Activated T-helper 1 cell treated with Interleukin-2 at 50 U/mL for 16 hours (primary cell): Measurements from ENCODE around the gene ICA1.
"Not testable (repeated sequence)": the region's sequence is repeated elsewhere in the genome, so short reads cannot be mapped to it uniquely, and the experiment has no call there.

Source experiments
- DNase-seq: peaks from one replicate; pipeline ENCODE4 v3.0.0-alpha.2; 2020; ENCODE audit warnings: low read depth

ICA1 gene

DNA sequence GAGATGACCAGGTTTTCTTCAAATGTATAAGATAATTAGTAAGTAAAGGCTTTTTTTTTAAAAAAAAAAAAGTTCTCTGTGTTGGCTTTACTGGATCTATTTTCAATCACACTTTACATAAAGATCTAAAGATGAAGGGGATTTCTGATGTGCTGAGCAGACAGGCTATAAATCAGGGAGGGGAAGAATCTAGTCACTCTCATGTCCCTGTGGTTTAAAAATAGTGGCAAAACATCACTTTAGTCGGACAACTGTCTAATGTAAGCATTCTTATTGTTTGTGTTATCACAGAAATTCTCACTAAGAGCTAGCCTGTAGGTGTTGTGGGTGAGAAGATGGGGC, 132.7 kb downstream of the ICA1 start:
- no peak for DNase-seq

DNA sequence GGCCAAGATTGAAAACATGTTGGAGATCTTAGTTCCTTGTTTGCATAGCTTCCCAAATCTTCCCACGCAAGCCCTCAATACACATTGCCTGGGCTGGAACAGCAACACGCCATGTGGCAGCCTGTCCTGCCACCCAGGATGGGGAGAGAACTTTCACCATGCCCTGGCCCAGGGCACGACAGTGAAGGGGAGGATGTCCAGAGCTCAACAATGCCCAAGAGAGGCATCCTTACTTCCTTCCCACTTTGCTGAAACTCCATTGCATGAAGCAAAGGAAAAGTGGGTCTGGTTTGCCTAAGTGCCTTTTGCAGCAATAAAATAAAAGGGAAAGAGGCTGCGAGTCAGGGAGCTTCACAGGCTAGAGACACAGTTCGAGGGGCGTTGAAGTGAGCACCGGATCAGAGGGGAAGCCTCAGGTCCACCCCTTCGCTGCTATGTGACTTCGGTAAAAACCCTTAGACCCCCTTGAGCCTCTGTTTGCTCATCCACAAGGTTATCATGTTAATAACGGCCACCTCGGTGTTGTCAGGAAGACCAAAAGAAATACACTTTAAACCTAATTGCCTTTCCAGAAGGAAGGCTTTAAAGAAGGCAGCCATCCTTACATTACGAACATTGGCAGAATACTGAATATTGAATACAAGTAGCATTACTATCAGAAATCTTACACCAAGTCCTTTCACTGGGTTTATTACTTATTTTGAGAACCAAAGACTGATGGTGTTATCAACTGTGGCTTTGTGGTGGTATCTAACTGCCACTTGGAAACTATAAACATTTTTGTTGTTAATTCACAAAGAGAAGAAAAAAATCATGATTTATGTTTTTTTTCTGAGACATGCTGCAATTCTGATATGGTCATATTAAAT, 133.3 kb downstream of the ICA1 start:
- DNase-seq = no peak

DNA sequence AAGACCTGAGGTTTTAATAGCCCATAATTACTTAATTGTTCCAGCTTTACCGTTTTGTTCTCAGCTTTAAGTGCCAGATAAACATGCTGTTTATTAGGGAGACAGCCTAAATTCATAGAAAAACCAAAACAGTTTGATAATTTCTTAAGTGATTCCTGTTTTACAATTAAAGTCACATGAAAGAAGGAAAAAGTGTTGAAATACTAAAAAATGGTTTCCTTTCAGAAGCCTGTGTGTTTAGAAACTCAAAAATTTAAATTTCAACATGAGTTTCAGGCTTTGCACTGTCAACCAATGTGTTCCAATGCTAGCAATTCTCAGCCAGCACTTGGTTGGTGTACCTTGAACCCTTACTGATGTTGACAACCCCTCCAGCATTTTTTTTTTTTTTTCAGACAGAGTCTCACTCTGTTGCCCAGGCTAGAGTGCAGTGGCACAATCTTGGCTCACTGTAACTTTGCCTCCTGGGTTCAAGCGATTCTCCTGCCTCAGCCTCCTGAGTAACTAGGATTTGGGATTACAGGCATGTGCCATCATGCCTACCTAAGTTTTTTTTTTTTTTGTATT, 135.3 kb downstream of the ICA1 start:
- no peak for DNase-seq

DNA sequence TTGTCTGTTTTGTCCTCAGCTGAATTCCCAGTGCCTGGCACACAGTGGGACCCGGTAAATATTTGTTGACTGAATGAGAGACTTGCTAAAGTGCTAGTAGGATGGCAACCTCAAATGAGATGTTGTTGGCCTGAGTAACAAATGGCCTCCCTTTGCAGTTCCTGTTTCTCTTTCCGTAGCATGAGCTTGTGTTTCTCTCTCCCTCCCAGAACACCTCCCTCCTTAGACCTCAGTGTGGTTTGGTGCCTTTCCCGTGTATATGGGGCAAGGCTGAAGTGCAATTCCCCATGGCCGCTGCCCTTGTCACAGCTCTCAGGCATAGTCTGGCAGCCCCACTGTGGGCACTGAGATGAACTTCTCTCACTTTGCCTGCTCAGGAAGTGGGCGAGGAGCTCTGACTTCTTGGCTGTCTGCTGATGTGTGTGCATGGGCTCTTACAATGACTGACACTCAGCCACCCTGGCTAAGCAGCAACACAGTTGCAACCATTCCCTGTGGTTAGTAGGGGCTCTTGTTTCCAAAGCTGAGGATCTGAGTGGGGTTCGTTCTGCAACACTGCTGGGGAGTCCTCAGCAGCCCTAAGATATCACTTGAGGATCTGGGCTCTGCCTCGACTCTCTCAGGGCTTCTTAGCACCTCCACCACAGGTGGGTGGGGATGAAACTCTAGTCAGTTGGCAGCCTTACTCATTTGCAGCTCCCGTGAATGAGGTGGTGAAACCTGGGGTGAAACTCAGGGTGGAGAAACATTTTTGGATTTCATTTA, 136.1 kb downstream of the ICA1 start:
- peak; percentile 66 for DNase-seq

DNA sequence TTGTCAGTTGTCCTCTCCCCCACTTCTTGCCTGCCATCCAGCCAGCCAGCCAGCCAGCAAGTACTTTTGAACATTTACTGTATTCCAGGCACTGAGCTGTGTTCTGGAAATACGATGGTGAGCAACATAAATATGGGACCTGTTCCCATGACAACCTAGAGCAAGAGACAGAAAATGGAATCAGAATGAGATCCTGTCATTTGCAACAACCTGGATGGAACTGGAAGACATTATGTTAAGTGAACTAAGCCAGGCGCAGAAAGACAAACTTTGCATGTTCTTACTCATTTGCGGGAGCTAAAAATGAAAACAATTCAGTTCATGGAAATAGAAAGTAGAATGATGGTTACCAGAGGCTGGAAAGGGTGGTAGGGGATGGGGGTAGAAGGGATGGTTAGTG, 140.7 kb downstream of the ICA1 start:
- no peak for DNase-seq

DNA sequence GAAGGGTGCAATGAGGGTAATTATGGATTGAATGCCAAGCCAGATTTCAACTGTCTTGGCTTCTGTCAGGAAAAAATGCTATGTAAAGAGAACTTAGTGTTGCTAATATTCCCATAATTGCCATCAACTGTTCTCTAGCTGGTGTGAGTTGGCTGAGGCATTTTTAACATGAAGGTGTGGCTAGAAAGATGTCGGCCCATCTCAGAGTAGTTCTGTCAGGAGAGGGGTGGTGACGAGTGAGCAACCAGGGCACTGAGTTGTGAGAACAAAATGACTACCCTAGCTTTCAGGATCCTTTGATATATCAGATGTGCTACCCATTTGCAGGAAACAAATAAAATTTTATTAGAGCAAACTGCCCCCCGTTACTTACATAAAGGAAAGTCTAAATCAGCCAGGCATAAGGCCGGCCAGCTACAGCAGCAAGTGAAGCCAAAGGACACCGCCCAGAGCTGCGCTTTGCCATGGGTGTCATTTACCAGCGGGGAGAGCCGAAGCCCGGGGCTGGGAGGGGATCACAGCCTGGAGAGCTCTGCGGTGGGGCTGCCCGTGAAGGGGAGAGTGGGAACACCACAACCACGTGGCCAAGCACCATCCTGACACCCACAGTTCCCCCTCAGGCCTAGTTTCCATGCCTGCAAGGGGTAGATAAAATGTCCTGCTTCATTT, 141.4 kb downstream of the ICA1 start:
- no peak for DNase-seq

DNA sequence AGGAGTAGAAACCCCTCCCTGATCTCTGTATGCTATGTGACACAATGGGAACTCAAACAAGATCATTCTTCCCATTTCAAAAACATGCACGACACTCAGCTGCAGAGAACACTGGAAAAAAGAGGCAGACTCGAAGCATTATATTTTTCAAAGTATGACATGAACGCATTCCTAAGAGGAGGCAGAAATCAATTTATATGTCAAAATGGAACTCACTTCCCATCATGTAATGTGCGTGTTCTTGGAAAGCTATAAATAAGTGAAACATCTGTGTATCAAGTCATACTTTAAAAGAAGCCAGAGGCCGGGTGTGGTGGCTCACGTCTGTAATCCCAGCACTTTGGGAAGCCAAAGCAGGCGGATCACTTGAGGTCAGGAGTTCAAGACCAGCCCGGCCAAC, 142.7 kb downstream of the ICA1 start:
- no peak for DNase-seq

DNA sequence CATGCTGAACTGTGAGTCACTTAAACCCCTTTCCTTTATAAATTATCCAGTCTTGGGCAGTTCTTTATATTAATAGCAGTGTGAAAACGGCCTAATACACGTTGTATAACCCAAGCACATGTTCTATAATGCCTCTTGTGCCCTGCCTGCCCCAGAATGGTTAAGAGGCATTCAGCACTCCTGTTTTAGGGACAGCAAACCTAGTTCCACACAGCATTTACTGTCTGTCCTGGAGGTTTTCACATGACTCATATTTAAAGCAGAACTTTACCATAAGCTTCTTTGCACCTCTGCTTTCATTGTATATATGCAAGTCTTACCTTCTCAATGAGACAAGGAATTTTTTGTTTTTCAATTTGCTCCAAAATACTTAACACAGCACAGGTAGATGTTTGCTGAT, 144.8 kb downstream of the ICA1 start:
- DNase-seq = no peak

DNA sequence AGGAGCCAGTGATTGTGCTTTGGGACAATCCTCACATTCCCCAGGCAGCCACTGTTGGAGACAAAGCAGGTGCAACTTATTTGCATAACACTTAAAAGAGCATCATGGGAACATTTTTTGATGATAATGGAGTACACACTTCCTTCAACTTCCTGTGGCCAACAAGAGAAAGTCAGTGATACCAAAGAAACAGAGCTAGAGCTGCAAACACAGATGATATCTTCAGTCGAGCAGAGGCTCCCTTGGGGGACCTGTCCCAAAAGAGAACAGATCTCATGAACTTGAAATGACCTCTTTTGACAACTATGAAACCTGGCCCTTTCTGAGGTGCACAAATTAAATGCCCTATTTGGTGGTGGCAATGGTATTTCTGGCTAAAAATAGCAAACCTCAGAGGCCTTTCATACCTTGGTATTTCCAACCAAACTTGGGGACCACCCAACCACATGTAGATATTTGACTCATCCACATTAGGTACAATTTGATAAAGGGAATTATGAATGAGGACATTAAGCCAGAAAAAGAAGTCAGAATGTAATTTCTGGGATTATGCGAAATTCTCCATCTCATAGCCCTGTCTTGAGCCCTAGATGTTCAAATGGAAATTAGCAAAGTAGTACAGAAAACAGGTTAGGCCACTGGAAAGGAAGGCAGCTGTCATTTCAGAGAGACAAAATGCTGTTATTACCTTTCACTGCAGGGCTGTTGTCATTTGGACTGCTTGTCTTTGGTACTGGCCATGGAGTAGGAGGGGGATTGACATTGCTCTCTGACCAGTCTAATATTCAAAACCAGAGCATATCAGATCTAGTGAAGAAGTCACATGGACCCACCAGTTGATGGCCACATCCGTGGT, 146.2 kb downstream of the ICA1 start:
- DNase-seq = no peak

DNA sequence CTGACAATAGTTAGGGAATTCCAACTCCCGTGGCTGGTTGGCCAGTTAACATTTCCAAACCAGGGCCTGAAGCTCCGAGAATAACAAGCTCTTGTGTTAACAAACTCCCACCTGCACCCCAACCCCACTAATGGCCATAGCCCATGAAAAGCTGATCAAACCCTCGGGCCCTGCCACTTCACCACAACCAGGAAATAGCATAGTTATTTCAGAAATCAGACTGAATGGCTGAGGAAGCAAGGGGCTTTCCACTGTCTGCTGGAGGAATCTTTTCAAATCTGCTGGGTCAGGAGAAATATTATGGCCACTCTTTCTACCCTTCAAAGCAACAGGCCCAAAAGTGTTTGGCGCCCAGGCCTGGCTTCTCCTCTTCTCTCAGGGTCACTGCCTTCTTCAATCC, 147.8 kb downstream of the ICA1 start:
- DNase-seq = no peak

DNA sequence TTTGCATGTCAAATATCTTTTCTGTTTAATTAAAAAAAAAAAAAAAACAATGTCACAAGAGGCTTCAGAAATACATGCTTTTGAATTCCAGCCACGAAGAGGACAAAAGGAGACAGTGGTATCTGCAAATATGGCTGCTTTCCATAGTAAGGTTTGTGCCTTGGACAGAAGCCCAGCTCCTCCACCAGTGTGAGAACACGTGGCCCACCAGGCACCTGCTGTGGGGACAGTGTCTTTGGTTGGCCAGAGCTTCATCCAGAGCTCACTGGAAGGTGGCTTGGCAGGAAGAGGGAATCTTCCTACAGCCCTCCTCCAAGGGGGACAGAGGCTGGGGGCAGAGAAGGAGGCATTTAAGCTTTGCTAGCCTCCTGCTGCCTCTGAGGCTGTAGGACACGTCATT, 148.8 kb downstream of the ICA1 start:
- no peak for DNase-seq

DNA sequence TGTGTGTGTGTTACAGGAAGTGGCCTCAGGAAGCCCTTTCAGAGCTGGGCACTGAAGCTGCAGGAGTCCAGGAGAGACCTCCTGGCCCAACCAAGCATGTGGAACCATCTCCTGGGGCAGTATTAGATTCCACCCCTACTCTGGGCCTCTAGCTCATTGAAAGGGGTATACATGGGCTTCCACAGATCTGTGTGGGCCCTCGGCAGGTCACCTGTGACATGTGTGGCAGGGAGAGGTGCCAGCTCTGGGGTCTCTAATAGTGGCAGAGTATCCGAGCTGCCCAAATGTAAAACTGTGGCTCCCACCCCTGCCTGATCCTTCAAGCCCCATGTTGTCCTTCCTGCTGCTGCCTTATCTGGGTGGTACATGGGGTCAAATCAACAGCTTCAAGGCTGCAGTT, 149.3 kb downstream of the ICA1 start:
- DNase-seq = no peak

DNA sequence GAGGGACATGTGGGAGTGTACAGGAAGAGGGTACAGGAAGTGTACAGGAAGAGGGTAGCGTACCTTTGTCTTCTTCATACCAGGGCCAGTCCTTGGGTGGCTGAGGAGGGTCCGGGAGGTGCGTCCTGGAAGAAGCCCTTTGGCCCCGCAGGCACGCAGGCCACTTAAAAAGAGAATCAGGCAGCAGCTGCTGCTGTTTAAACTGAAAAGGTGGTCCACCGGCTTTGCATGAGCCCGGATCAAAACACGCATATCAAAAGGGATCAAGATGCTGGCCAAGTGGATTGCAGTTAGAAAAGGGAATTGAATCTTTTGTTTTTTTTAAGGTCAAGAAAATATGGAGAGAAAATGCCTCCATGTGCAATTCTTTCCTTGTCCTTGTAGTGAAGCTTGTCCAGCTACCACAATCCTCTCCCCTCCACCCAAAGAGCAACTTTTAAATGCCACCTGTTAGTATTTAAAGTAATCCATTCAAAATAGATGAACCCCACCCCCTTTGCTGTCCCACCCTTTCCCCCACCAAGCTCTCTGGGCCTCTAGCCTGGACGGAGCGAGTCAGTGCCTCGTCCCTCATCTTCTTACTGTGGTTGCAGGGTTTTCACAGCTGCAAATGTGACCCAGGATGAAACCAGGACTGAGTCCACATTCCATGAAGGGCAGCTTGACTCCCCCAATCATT, 150.5 kb downstream of the ICA1 start:
- DNase-seq = no peak

DNA sequence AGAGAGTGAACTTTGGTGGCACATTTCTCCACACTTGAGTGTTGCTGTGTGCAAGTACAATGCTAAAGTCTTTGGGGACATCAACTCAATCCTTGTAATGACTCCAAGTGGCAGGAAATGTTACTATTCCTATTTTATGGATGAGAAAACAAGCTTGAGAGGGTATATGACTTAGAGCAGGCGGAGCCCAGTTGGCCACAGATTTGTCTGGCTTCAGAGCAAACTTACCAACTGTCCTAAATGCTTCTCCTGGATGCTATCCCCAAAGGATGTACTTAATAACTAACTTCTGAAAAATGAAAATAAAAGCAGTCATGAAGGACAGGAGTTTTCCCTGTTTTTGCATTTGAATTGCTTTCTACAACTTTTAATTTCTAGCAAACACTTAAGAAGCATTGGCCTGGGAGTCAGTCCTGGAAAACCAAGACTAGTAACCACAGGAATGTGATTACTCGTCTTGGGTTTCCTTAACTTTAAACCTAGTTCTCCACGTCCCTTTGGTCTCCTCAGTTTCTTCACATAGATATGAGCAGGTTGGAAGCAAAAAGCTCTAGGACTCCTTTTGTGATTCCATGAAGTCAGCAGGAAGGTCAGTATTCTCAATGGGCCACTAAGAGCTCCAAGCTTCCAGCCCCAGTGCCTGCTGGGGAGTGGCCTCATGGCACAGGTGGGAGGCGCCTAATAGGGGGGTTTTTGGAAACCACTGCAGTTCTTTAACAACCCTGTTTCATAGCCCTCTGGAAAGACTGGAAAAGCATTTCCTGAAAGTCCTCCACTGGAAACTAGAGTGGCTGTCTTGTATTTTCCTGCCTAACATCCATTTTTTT, 152.6 kb downstream of the ICA1 start:
- DNase-seq = no peak

DNA sequence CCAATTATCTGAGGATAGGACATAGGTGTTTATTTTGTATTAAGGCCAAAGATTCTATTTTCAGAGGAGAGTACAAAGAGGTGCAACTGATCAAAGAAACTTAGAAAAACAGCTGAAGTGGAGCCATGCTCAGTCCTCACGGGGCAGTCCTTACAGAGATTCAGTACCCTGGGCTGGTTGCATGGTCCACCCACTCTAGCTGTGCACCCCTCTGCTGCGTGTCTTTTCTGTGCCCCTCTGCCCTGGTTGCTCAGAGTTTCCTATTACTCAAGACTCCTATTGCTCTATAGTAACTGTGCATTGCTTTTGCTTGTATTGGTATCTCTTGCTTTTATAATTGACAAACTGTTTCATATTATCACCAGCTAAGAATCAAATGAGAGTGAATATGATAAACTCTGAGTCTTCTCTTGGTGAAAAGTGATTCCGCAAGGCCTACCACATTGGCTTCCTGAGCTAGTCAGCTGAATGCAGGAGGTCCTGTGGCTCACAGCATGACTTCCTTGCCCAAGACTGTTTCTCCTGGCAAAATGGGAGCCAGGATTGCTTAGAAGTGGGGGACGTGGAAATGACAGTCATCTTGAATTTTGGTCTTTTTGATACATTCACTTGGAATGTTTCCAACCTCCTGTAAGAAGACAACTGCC, 156.4 kb downstream of the ICA1 start:
- DNase-seq = no peak

DNA sequence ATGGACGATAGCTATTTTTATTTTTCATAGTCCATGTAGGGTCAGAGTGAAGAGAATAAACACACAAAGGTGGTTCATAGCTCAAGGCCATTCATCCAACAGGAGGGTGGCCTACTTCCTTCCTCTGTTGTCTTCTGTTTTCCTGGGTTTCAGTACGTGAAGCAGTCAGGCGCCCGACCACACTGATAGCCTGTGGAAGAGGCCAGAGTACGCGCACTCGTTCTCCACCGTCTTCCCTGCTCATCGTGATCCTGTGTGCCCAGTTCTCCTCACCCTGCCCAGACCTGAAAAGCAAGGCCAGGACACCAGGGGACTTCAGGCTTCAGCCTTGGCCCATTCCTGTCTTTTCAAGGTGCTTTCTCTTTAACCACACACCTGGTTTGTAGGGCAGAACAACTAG, 158.7 kb downstream of the ICA1 start:
- DNase-seq = no peak

DNA sequence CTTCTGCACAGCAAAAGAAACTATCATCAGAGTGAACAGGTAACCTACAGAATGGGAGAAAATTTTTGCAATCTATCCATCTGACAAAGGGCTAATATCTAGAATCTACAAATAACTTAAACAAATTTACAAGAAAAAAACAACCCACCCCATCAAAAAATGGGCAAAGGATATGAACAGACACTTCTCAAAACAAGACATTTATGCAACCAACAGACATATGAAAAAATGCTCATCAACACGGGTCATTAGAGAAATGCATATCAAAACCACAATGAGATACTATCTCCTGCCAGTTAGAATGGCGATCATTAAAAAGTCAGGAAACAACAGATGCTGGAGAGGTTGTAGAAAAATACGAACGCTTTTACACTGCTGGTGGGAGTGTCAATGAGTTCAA, 160.7 kb downstream of the ICA1 start:
- DNase-seq = not testable (repeated sequence)

DNA sequence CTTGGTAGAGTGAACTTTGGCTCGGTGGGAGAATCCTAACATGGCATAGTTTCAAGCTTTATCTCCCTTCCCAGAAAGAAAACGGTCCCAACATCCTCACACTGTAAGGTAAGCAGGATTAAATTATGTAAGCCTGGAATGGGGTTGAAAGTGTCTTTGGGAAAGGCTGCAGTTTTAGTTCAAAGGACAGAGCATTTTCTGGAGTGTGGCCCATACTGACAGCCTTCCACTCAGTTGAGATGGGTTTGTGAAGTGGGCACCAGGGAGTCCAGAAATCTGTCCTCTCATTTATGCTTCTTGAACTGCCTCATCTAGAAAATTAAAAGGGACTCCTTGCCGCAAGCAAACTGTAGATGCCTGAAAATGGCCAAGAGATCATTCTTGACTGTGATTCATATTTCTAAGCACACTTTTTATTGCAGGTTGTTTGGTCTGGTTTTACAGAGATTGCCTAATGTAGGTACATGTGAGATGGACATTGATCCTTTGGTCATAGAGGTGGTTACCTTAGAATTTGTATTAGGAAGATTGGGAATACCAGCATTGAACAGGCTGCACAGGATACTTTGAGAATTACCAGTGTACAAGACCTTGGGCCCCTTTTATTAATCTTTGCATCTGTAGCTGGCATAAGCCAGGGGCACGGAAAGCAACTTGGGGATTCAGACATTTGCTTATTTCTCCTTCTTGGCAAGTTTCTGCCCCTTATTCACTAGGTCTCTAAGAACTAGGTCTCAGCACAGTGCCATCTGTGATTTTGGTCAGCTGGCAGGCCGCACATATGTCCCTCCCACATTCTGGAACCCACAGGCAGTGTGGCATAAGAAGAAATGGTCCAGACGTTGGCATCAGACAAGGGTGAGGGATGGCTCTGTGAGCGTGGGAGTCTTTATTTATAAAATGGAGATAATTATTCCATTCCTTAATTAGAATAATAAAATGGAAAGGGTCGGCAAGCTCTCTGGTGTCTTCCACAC, 167.5 kb downstream of the ICA1 start:
- DNase-seq = no peak

DNA sequence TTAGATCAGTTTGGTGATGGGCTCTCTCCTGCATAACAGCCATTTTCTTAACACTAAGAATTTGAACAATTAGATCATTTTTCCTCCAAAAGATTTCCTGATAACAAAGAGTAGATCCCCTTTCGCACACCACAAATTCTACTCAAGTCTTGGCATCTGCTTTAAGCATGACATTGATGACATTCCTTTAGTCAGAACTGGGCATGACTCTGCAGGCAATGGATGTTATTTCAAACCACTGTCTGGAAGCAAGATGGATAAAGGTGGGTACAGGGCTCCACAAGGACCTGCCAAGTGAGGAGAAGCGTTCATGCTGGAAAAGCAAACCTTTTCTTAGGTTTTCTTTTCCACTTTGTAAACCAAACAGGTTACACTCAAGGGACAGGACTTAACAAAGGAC, 169.8 kb downstream of the ICA1 start:
- DNase-seq = no peak
